ENCODE measurements around the gene GARS1. TPM values are rescaled to one million over a fixed set of nuclear protein-coding genes. Genes with fewer than 3 reads are reported as not detected.

The GARS1 gene
- total RNA-seq, 1 experiment from 2014 or later: 294 TPM

- no peak for DNase-seq (ENCODE audit: low spot score)
- intact Hi-C loops (cut with micrococcal nuclease; ENCODE audit: unreplicated experiment): no loop called here
- ChIA-PET POLR2A (ENCODE audit: low non-redundant PET) (no interaction called here), CTCF (no interaction called here)
- Histone ChIP-seq H3K4me3 (ENCODE audit: low read depth, low read length, poor library complexity, severe bottlenecking) (no peak overlapping the region), H3K4me1 (ENCODE audit: insufficient read depth, low read length, poor library complexity, severe bottlenecking) (peaks cover 26% of the 10 kb centered on the region), H3K27me3 (replicated peaks; ENCODE audit: insufficient read depth, low read depth, low read length, poor library complexity) (no peaks in the 10 kb centered on the region), H3K36me3 (ENCODE audit: insufficient read depth, low read length, poor library complexity, severe bottlenecking) (no peaks in the 10 kb centered on the region), H3K9me3 (ENCODE audit: low read depth, low read length, poor library complexity, severe bottlenecking) (no peaks in the 10 kb centered on the region), H3K27ac (ENCODE audit: low read depth, low read length, poor library complexity, severe bottlenecking) (no peak overlapping the region)
- TF ChIP-seq CTCF (conservative IDR thresholded peaks at IDR 0.05; ENCODE audit: low read depth, low read length): no peak
- no peak for TF ChIP-seq EZH2 (IDR thresholded peaks at IDR 0.05; ENCODE audit: borderline replicate concordance, low read depth, low read length, poor library complexity, severe bottlenecking)
- BruUV-seq (replicated peaks): no TSS peak
Measured at GRCh38 chr7:30552330-30552729, 42.3 kb upstream of the GARS1 start.

GRCh38 chr7:30553141-30553540 is 41.5 kb upstream of the GARS1 start:
- intact Hi-C loops (cut with micrococcal nuclease; ENCODE audit: unreplicated experiment): no loop called here
- CTCF ChIA-PET: no interaction called here
- POLR2A ChIA-PET (ENCODE audit: low non-redundant PET): no interaction called here

GRCh38 chr7:30553546-30553945 is 41.1 kb upstream of the GARS1 start:
- CTCF ChIA-PET: no interaction called here
- H3K27ac ChIP-seq (ENCODE audit: low read depth, low read length, poor library complexity, severe bottlenecking): no peak overlapping the region
- DNase-seq (ENCODE audit: low spot score): no peak
- BruUV-seq (replicated peaks): no TSS peak
- no peaks in the 10 kb centered on the region for H3K27me3 ChIP-seq (replicated peaks; ENCODE audit: insufficient read depth, low read depth, low read length, poor library complexity)
- H3K36me3 ChIP-seq (ENCODE audit: insufficient read depth, low read length, poor library complexity, severe bottlenecking): no peaks in the 10 kb centered on the region
- TF ChIP-seq CTCF (conservative IDR thresholded peaks at IDR 0.05; ENCODE audit: low read depth, low read length): no peak
- TF ChIP-seq EZH2 (IDR thresholded peaks at IDR 0.05; ENCODE audit: borderline replicate concordance, low read depth, low read length, poor library complexity, severe bottlenecking): no peak
- H3K9me3 ChIP-seq (ENCODE audit: low read depth, low read length, poor library complexity, severe bottlenecking): no peaks in the 10 kb centered on the region
- peaks cover 26% of the 10 kb centered on the region for H3K4me1 ChIP-seq (ENCODE audit: insufficient read depth, low read length, poor library complexity, severe bottlenecking)
- POLR2A ChIA-PET (ENCODE audit: low non-redundant PET): no interaction called here
- no peak overlapping the region for H3K4me3 ChIP-seq (ENCODE audit: low read depth, low read length, poor library complexity, severe bottlenecking)
- intact Hi-C loops (cut with micrococcal nuclease; ENCODE audit: unreplicated experiment): no loop called here

More at GRCh38 chr7:30553141-30553540, 41.5 kb upstream of the GARS1 start:
- H3K4me3 ChIP-seq (ENCODE audit: low read depth, low read length, poor library complexity, severe bottlenecking): no peak overlapping the region
- no peak overlapping the region for H3K27ac ChIP-seq (ENCODE audit: low read depth, low read length, poor library complexity, severe bottlenecking)
- H3K4me1 ChIP-seq (ENCODE audit: insufficient read depth, low read length, poor library complexity, severe bottlenecking): peaks cover 26% of the 10 kb centered on the region
- TF ChIP-seq EZH2 (IDR thresholded peaks at IDR 0.05; ENCODE audit: borderline replicate concordance, low read depth, low read length, poor library complexity, severe bottlenecking): no peak
- no peak for TF ChIP-seq CTCF (conservative IDR thresholded peaks at IDR 0.05; ENCODE audit: low read depth, low read length)
- H3K27me3 ChIP-seq (replicated peaks; ENCODE audit: insufficient read depth, low read depth, low read length, poor library complexity): no peaks in the 10 kb centered on the region
- no TSS peak for BruUV-seq (replicated peaks)
- no peak for DNase-seq (ENCODE audit: low spot score)
- H3K9me3 ChIP-seq (ENCODE audit: low read depth, low read length, poor library complexity, severe bottlenecking): no peaks in the 10 kb centered on the region
- no peaks in the 10 kb centered on the region for H3K36me3 ChIP-seq (ENCODE audit: insufficient read depth, low read length, poor library complexity, severe bottlenecking)

Data from A673 (cell line).